ENCODE results near the gene UNC5B.
A peak's percentile ranks its signal among the peaks of the same experiment; 100 is the strongest.

Gene UNC5B

GRCh38 chr10:71212318-71213126, at the start of gene UNC5B:
Gene UNC5B (plus strand): TSS chr10:71212570. CDS start chr10:71212986, 416 bp downstream.
- peak; percentile 53 for DNase-seq (ENCODE audit: low read depth)
- no peak for TF ChIP-seq CTCF (IDR thresholded peaks at IDR 0.05; ENCODE audit: low read depth, low read length, missing control alignments)
- peak within 1 kb of the TSS; percentile 68 for H3K4me3 ChIP-seq (ENCODE audit: low read depth, low read length)
- in situ Hi-C loops (cut with HindIII; ENCODE audit: low sequenced_read_pairs) = no loop called here

- in situ Hi-C loops (cut with HindIII; ENCODE audit: low sequenced_read_pairs) = no loop called here
Observed at GRCh38 chr10:71173466-71173865, 38.9 kb upstream of the UNC5B start.

GRCh38 chr10:71176661-71177060, 35.7 kb upstream of the UNC5B start:
- in situ Hi-C loops (cut with HindIII; ENCODE audit: low sequenced_read_pairs) = no loop called here
- no peak for TF ChIP-seq CTCF (IDR thresholded peaks at IDR 0.05; ENCODE audit: low read depth, low read length, missing control alignments)
- H3K4me3 ChIP-seq (ENCODE audit: low read depth, low read length) = no peak overlapping the region
- no peak for DNase-seq (ENCODE audit: low read depth)

More at GRCh38 chr10:71173466-71173865, 38.9 kb upstream of the UNC5B start:
- H3K4me3 ChIP-seq (ENCODE audit: low read depth, low read length) = no peak overlapping the region
- no peak for DNase-seq (ENCODE audit: low read depth)
- TF ChIP-seq CTCF (IDR thresholded peaks at IDR 0.05; ENCODE audit: low read depth, low read length, missing control alignments) = no peak

GRCh38 chr10:71177651-71178199, 34.6 kb upstream of the UNC5B start:
- in situ Hi-C loops (cut with HindIII; ENCODE audit: low sequenced_read_pairs) = no loop called here
- no peak for DNase-seq (ENCODE audit: low read depth)
- TF ChIP-seq CTCF (IDR thresholded peaks at IDR 0.05; ENCODE audit: low read depth, low read length, missing control alignments) = no peak
- no peak overlapping the region for H3K4me3 ChIP-seq (ENCODE audit: low read depth, low read length)

GRCh38 chr10:71178880-71179279, 33.5 kb upstream of the UNC5B start:
- H3K4me3 ChIP-seq (ENCODE audit: low read depth, low read length) = no peak overlapping the region
- in situ Hi-C loops (cut with HindIII; ENCODE audit: low sequenced_read_pairs) = no loop called here
- DNase-seq (ENCODE audit: low read depth) = no peak
- no peak for TF ChIP-seq CTCF (IDR thresholded peaks at IDR 0.05; ENCODE audit: low read depth, low read length, missing control alignments)

- TF ChIP-seq CTCF (IDR thresholded peaks at IDR 0.05; ENCODE audit: low read depth, low read length, missing control alignments) = no peak
- in situ Hi-C loops (cut with HindIII; ENCODE audit: low sequenced_read_pairs) = no loop called here
- no peak overlapping the region for H3K4me3 ChIP-seq (ENCODE audit: low read depth, low read length)
- DNase-seq (ENCODE audit: low read depth) = no peak
Observed at GRCh38 chr10:71179382-71179781, 33.0 kb upstream of the UNC5B start.
